22Rv1 (cell line): Measurements from ENCODE around the gene GID8.

ENCODE experiments used
- CTCF ChIP-seq: fragments of 450-650 bp; IDR thresholded peaks from 2 replicates; pipeline ENCODE4 v1.5.1; 2017; ENCODE audit warnings: mild to moderate bottlenecking
- ZFX ChIP-seq: fragments of 450-650 bp; IDR thresholded peaks from 2 replicates; pipeline ENCODE4 v1.6.1; 2017; ENCODE audit warnings: antibody characterized with exemption, borderline replicate concordance

GRCh38 chr20:62898093-62898964 lies 39.6 kb upstream of the GID8 start:
- TF ChIP-seq CTCF = no peak
- no peak for TF ChIP-seq ZFX
